Measurements from ENCODE around the gene UBA52. TPM values are rescaled to one million over a fixed set of nuclear protein-coding genes. Genes with fewer than 3 reads are reported as not detected.
A peak's percentile ranks its signal among the peaks of the same experiment; 100 is the strongest.
"Not testable (repeated sequence)": the region's sequence is repeated elsewhere in the genome, so short reads cannot be mapped to it uniquely, and the experiment has no call there.

Gene UBA52
- total and polyA plus RNA-seq, 2 donors (not counting 1 experiment from before 2014, with no cell fraction given): 917 to 1,018 TPM

- Histone ChIP-seq H3K9me3 (ENCODE audit: control insufficient read depth, insufficient read depth, low read depth, low read length) (no peaks in the 10 kb centered on the region), H3K4me1 (ENCODE audit: control insufficient read depth, extremely low read depth, insufficient read depth, low read length) (peaks cover 4% of the 10 kb centered on the region), H3K27ac (ENCODE audit: insufficient read depth, low read length) (no peak overlapping the region), H3K4me2 (ENCODE audit: extremely low read depth, insufficient read depth, low read length) (no peak overlapping the region), H3K36me3 (ENCODE audit: control insufficient read depth, insufficient read depth, low read length) (peaks cover 27% of the 10 kb centered on the region), H3K79me2 (ENCODE audit: control insufficient read depth, insufficient read depth, low read length) (peaks cover 15% of the 10 kb centered on the region), H4K20me1 (ENCODE audit: control insufficient read depth, extremely low read depth, insufficient read depth, low read length) (no peaks in the 10 kb centered on the region), H3K4me3 (replicated peaks in 1 of 4; ENCODE audit: control extremely low read depth in 1 of 4, insufficient read depth in 1 of 4, low read depth in 3 of 4, low read length in 4 of 4) (no peak overlapping the region), H2AFZ (ENCODE audit: low read length) (no peak overlapping the region), H3K27me3 (ENCODE audit: control insufficient read depth, insufficient read depth, low read length) (no peaks in the 10 kb centered on the region), H3K9ac (ENCODE audit: insufficient read depth, low read length) (no peak overlapping the region)
- TF ChIP-seq, protein P1, sequence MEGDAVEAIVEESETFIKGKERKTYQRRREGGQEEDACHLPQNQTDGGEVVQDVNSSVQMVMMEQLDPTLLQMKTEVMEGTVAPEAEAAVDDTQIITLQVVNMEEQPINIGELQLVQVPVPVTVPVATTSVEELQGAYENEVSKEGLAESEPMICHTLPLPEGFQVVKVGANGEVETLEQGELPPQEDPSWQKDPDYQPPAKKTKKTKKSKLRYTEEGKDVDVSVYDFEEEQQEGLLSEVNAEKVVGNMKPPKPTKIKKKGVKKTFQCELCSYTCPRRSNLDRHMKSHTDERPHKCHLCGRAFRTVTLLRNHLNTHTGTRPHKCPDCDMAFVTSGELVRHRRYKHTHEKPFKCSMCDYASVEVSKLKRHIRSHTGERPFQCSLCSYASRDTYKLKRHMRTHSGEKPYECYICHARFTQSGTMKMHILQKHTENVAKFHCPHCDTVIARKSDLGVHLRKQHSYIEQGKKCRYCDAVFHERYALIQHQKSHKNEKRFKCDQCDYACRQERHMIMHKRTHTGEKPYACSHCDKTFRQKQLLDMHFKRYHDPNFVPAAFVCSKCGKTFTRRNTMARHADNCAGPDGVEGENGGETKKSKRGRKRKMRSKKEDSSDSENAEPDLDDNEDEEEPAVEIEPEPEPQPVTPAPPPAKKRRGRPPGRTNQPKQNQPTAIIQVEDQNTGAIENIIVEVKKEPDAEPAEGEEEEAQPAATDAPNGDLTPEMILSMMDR (conservative IDR thresholded peaks at IDR 0.05 in 1 of 2, IDR thresholded peaks at IDR 0.05 in 1 of 2; ENCODE audit: low read depth in 1 of 2, low read length in 2 of 2): no peak
- TF ChIP-seq EZH2 (IDR thresholded peaks at IDR 0.05; ENCODE audit: low read length, missing control alignments): no peak
- DNase-seq (ENCODE audit: low read depth in 2 of 2): no peak
Observed at GRCh38 chr19:18539372-18539771, 32.3 kb upstream of the UBA52 start.

DNA sequence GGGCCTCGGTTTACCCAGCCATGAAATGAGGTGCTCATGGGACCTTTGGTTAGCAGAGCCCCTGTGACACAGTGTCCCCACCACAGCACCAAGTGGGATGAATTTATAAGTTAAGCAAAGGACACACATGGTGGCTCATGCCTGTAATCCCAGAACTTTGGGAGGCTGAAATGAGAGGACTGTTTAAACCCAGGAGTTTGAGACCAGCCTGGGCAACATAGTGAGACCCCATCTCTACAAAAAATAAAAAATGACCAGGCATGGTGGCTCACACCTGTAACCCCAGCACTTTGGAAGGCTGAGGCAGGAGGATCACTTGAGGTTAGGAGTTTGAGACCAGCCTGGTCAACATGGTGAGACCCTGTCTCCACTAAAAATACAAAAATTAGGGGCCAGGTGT lies 31.5 kb upstream of the UBA52 start:
- not testable (repeated sequence) for H3K4me1 ChIP-seq (ENCODE audit: control insufficient read depth, extremely low read depth, insufficient read depth, low read length); H4K20me1 ChIP-seq (ENCODE audit: control insufficient read depth, extremely low read depth, insufficient read depth, low read length); H3K4me3 ChIP-seq (replicated peaks in 1 of 4; ENCODE audit: control extremely low read depth in 1 of 4, insufficient read depth in 1 of 4, low read depth in 3 of 4, low read length in 4 of 4); H3K27ac ChIP-seq (ENCODE audit: insufficient read depth, low read length); H2AFZ ChIP-seq (ENCODE audit: low read length); DNase-seq (ENCODE audit: low read depth in 2 of 2); H3K9me3 ChIP-seq (ENCODE audit: control insufficient read depth, insufficient read depth, low read depth, low read length); H3K9ac ChIP-seq (ENCODE audit: insufficient read depth, low read length); H3K27me3 ChIP-seq (ENCODE audit: control insufficient read depth, insufficient read depth, low read length); H3K4me2 ChIP-seq (ENCODE audit: extremely low read depth, insufficient read depth, low read length)
- H3K36me3 ChIP-seq (ENCODE audit: control insufficient read depth, insufficient read depth, low read length): peaks cover 27% of the 10 kb centered on the region
- H3K79me2 ChIP-seq (ENCODE audit: control insufficient read depth, insufficient read depth, low read length): peaks cover 15% of the 10 kb centered on the region

DNA sequence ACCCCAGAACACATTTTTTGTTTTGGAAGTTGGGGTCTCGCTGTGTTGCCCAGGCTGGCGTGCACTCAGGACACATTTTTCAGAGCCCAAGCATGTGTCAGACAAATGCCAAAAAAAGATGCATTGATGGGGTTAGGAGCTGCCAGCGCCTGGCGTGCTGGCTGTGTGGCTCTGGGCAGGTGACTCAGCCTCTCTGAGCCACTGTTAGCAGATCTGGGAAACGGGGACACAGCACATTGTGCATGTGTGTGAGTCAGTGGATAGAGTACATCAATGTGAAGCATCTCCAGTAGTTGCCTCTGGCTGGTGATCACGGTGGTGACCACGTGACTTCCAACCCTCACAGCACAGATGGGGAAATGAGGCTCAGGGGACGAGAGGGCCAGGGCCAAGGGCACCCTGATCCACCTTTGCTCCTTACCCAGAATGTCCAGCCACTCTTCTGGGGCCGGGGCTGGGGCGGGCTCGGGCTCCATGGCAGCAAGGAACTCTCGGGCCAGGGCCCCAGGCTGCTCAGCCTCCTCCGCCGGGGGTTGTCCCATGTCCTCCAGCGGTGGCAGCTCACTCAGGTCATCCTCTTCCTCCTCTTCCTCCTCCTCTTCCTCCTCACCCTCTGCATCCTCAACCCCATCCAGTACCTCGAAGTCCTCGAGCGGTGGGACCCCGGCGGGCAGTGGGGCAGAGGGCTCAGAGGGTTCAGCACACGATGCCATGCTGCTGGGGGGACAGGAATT lies 30.2 kb upstream of the UBA52 start:
- Histone ChIP-seq H3K9ac (ENCODE audit: insufficient read depth, low read length) (no peak overlapping the region), H3K79me2 (ENCODE audit: control insufficient read depth, insufficient read depth, low read length) (peaks cover 15% of the 10 kb centered on the region), H3K4me1 (ENCODE audit: control insufficient read depth, extremely low read depth, insufficient read depth, low read length) (peaks cover 4% of the 10 kb centered on the region), H4K20me1 (ENCODE audit: control insufficient read depth, extremely low read depth, insufficient read depth, low read length) (no peaks in the 10 kb centered on the region), H3K4me2 (ENCODE audit: extremely low read depth, insufficient read depth, low read length) (peak overlapping the region; percentile 35), H3K9me3 (ENCODE audit: control insufficient read depth, insufficient read depth, low read depth, low read length) (no peaks in the 10 kb centered on the region), H3K27ac (ENCODE audit: insufficient read depth, low read length) (peak overlapping the region; percentile 6), H3K4me3 (replicated peaks in 1 of 4; ENCODE audit: control extremely low read depth in 1 of 4, insufficient read depth in 1 of 4, low read depth in 3 of 4, low read length in 4 of 4) (peak overlapping the region in 1 of 4 experiments; percentile 79), H3K36me3 (ENCODE audit: control insufficient read depth, insufficient read depth, low read length) (peaks cover 27% of the 10 kb centered on the region), H2AFZ (ENCODE audit: low read length) (no peak overlapping the region), H3K27me3 (ENCODE audit: control insufficient read depth, insufficient read depth, low read length) (no peaks in the 10 kb centered on the region)
- TF ChIP-seq EZH2 (IDR thresholded peaks at IDR 0.05; ENCODE audit: low read length, missing control alignments): no peak
- TF ChIP-seq, protein P1 (conservative IDR thresholded peaks at IDR 0.05 in 1 of 2, IDR thresholded peaks at IDR 0.05 in 1 of 2; ENCODE audit: low read depth in 1 of 2, low read length in 2 of 2): no peak
- peak in 1 of 2 donors; percentile 16 for DNase-seq (ENCODE audit: low read depth in 2 of 2)

All from fibroblast of lung (primary cell).